A549 (cell line): ENCODE data around the gene GLYATL3.

Experiments used
- CEBPB ChIP-seq, 2 experiments: fragments of >200 bp in 1 of 2; sonication (Bioruptor Twin) in 1 of 2; formaldehyde crosslinking in 1 of 2; IDR thresholded peaks; 2 replicates each; pipeline ENCODE4 v1.6.1; 2012 to 2016
- HDAC2 ChIP-seq: fragments of 200-600 bp; sonication (generic); IDR thresholded peaks from 2 replicates; pipeline ENCODE4 v1.6.1; 2016
- KDM5A ChIP-seq: fragments of 200-600 bp; sonication (generic); IDR thresholded peaks from 2 replicates; pipeline ENCODE4 v1.6.1; 2016; ENCODE audit warnings: antibody characterized with exemption, mild to moderate bottlenecking
- MAFK ChIP-seq: fragments of 450-650 bp; IDR thresholded peaks from 2 replicates; pipeline ENCODE4 v1.6.1; 2014; ENCODE audit not compliant: partially characterized antibody
- POLR2A ChIP-seq: IDR thresholded peaks from 2 replicates; pipeline ENCODE4 v1.6.1; 2012; ENCODE audit warnings: mild to moderate bottlenecking, low read length
- POLR2AphosphoS2 ChIP-seq: conservative IDR thresholded peaks from 2 replicates; pipeline ENCODE4 v1.6.1; 2012; ENCODE audit warnings: low read length, improper control_type of control experiment, inconsistent platforms
- SREBF2 ChIP-seq: fragments of 450-650 bp; IDR thresholded peaks from 2 replicates; pipeline ENCODE4 v1.6.1; 2014; ENCODE audit warnings: mild to moderate bottlenecking, moderate library complexity
- ZNF302 ChIP-seq: fragments of 250-450 bp; sonication (Bioruptor Pico); IDR thresholded peaks from 2 replicates; pipeline ENCODE4 v1.9.0; 2021; ENCODE audit warnings: inconsistent platforms, mild to moderate bottlenecking, moderate library complexity
- ZSCAN20 ChIP-seq: fragments of 250-450 bp; sonication (Bioruptor Pico); IDR thresholded peaks from 2 replicates; pipeline ENCODE4 v1.8.0; 2022; ENCODE audit warnings: mild to moderate bottlenecking, moderate library complexity
- TF ChIP-seq, protein P1 (sequence below): fragments of >200 bp; sonication (Bioruptor Twin); formaldehyde crosslinking; IDR thresholded peaks from 3 replicates; pipeline ENCODE4 v1.5.1; 2016
- TF ChIP-seq, protein P2 (sequence below): fragments of 250-450 bp; sonication (Bioruptor Pico); IDR thresholded peaks from 2 replicates; pipeline ENCODE4 v1.5.0; 2021; ENCODE audit warnings: mild to moderate bottlenecking, moderate library complexity, borderline replicate concordance
- TF ChIP-seq, protein P3 (sequence below): fragments of 150-350 bp; IDR thresholded peaks from 2 replicates; pipeline ENCODE4 v1.6.1; 2014; ENCODE audit warnings: low read depth, mild to moderate bottlenecking, low read length
- TF ChIP-seq, protein P4 (sequence below): IDR thresholded peaks from 2 replicates; pipeline ENCODE4 v1.6.1; 2012
- TF ChIP-seq, protein P5 (sequence below): fragments of 200-600 bp; sonication (generic); IDR thresholded peaks from 2 replicates; pipeline ENCODE4 v1.6.1; 2016; ENCODE audit warnings: antibody characterized with exemption, mild to moderate bottlenecking, moderate library complexity

DNA sequence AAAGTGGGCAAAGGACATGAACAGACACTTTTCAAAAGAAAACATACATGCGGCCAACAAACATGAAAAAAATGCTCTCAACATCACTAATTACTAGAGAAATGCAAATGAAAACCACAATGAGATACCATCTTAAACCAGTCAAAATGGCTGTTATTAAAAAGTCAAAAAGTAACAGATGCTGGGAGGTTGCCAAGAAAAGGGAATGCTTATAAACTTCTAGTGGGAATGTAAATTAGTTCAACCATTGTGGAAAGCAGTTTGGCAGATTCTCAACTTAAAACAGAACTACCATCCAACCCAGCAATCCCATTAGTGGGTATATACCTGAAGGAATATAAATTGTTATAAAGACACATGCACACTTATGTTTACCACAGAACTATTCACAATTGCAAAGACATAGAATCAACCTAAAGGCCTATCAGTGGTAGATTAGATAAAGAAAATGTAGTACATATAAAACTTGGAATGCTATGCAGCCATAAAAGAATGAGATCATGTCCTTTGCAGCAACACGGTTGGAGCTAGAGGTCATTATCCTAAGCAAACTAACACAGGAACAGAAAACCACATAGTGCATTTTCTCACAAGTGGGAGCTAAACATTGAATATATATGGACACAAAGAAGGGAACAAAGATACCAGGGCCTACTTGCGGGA, 20.3 kb upstream of the GLYATL3 start:
- TF ChIP-seq, protein P1, sequence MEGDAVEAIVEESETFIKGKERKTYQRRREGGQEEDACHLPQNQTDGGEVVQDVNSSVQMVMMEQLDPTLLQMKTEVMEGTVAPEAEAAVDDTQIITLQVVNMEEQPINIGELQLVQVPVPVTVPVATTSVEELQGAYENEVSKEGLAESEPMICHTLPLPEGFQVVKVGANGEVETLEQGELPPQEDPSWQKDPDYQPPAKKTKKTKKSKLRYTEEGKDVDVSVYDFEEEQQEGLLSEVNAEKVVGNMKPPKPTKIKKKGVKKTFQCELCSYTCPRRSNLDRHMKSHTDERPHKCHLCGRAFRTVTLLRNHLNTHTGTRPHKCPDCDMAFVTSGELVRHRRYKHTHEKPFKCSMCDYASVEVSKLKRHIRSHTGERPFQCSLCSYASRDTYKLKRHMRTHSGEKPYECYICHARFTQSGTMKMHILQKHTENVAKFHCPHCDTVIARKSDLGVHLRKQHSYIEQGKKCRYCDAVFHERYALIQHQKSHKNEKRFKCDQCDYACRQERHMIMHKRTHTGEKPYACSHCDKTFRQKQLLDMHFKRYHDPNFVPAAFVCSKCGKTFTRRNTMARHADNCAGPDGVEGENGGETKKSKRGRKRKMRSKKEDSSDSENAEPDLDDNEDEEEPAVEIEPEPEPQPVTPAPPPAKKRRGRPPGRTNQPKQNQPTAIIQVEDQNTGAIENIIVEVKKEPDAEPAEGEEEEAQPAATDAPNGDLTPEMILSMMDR = no peak
- TF ChIP-seq POLR2A (no peak), ZNF302 (CRISPR knock-in tag) (no peak), ZSCAN20 (CRISPR knock-in tag) (no peak), POLR2AphosphoS2 (no peak), KDM5A (no peak), HDAC2 (no peak), CEBPB (IDR thresholded peaks at IDR 0.05) (no peak), SREBF2 (no peak), MAFK (no peak)
- TF ChIP-seq, protein P2, sequence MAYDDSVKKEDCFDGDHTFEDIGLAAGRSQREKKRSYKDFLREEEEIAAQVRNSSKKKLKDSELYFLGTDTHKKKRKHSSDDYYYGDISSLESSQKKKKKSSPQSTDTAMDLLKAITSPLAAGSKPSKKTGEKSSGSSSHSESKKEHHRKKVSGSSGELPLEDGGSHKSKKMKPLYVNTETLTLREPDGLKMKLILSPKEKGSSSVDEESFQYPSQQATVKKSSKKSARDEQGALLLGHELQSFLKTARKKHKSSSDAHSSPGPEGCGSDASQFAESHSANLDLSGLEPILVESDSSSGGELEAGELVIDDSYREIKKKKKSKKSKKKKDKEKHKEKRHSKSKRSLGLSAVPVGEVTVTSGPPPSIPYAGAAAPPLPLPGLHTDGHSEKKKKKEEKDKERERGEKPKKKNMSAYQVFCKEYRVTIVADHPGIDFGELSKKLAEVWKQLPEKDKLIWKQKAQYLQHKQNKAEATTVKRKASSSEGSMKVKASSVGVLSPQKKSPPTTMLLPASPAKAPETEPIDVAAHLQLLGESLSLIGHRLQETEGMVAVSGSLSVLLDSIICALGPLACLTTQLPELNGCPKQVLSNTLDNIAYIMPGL = no peak
- TF ChIP-seq, protein P3, sequence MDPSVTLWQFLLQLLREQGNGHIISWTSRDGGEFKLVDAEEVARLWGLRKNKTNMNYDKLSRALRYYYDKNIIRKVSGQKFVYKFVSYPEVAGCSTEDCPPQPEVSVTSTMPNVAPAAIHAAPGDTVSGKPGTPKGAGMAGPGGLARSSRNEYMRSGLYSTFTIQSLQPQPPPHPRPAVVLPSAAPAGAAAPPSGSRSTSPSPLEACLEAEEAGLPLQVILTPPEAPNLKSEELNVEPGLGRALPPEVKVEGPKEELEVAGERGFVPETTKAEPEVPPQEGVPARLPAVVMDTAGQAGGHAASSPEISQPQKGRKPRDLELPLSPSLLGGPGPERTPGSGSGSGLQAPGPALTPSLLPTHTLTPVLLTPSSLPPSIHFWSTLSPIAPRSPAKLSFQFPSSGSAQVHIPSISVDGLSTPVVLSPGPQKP = no peak
- TF ChIP-seq, protein P4, sequence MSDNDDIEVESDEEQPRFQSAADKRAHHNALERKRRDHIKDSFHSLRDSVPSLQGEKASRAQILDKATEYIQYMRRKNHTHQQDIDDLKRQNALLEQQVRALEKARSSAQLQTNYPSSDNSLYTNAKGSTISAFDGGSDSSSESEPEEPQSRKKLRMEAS = no peak
- TF ChIP-seq, protein P5, sequence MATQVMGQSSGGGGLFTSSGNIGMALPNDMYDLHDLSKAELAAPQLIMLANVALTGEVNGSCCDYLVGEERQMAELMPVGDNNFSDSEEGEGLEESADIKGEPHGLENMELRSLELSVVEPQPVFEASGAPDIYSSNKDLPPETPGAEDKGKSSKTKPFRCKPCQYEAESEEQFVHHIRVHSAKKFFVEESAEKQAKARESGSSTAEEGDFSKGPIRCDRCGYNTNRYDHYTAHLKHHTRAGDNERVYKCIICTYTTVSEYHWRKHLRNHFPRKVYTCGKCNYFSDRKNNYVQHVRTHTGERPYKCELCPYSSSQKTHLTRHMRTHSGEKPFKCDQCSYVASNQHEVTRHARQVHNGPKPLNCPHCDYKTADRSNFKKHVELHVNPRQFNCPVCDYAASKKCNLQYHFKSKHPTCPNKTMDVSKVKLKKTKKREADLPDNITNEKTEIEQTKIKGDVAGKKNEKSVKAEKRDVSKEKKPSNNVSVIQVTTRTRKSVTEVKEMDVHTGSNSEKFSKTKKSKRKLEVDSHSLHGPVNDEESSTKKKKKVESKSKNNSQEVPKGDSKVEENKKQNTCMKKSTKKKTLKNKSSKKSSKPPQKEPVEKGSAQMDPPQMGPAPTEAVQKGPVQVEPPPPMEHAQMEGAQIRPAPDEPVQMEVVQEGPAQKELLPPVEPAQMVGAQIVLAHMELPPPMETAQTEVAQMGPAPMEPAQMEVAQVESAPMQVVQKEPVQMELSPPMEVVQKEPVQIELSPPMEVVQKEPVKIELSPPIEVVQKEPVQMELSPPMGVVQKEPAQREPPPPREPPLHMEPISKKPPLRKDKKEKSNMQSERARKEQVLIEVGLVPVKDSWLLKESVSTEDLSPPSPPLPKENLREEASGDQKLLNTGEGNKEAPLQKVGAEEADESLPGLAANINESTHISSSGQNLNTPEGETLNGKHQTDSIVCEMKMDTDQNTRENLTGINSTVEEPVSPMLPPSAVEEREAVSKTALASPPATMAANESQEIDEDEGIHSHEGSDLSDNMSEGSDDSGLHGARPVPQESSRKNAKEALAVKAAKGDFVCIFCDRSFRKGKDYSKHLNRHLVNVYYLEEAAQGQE = no peak
